GM13977 (cell line): ENCODE results near the gene APOBEC4.

Experiments
- DNase-seq: peaks from one replicate; pipeline ENCODE4 v3.0.0; 2012; ENCODE audit warnings: low spot score
- CTCF ChIP-seq: IDR thresholded peaks from 2 replicates; pipeline ENCODE4 v1.5.1; 2012; ENCODE audit warnings: mild to moderate bottlenecking, control low read depth; ENCODE audit not compliant: insufficient read depth; ENCODE audit errors: extremely low read depth, missing control alignments
- in situ Hi-C: fragments of 300-500 bp; cut with MboI; formaldehyde crosslinking; loops from one replicate; pipeline ENCODE4 v1.12.0; 2022; ENCODE audit warnings: low sequenced_read_pairs, low pct_unique_long_range_greater_than_20kb, mixed read lengths, inconsistent platforms; ENCODE audit not compliant: unreplicated experiment

Gene APOBEC4

GRCh38 chr1:183675883-183676585 lies 22.9 kb upstream of the APOBEC4 start:
- DNase-seq: no peak
- TF ChIP-seq CTCF: no peak
- in situ Hi-C loops: loop anchor here (10.0 kb wide), 1 partner anchor 249 kb away; no protein-coding TSS in a partner anchor

DNA sequence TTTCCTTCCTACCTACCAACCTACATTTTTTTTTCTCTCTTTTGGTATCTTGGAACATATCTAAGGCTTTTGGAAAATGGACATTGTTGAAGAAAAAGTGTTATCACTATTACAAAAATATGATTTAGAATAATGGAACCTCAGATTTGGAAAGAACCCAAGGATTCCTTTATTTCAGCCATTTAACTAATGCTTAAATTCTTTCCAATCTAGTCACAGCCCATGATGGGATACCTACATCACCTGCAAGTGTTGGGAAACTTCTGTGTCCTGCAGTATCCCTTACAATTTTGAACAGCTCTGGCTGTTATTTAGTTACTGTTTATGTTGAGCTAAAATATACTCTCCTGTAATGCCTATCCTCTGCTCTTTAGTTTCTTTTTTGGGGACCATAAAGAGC lies 22.3 kb upstream of the APOBEC4 start:
- no peak for DNase-seq
- in situ Hi-C loops: loop anchor here (10.0 kb wide), 1 partner anchor 249 kb away; no protein-coding TSS in a partner anchor
- no peak for TF ChIP-seq CTCF

- no peak for DNase-seq
- TF ChIP-seq CTCF: no peak
- in situ Hi-C loops: loop anchor here (10.0 kb wide), 1 partner anchor 250 kb away; no protein-coding TSS in a partner anchor
These were observed 21.8 kb upstream of the APOBEC4 start for GRCh38 chr1:183674886-183675285.

GRCh38 chr1:183674339-183674738 lies 21.2 kb upstream of the APOBEC4 start:
- DNase-seq: no peak
- in situ Hi-C loops: loop anchor here (10.0 kb wide), 1 partner anchor 250 kb away; no protein-coding TSS in a partner anchor
- no peak for TF ChIP-seq CTCF

GRCh38 chr1:183673605-183674323 lies 20.6 kb upstream of the APOBEC4 start:
- no peak for DNase-seq
- no peak for TF ChIP-seq CTCF
- in situ Hi-C loops: loop anchor here (10.0 kb wide), 1 partner anchor 251 kb away; no protein-coding TSS in a partner anchor

- in situ Hi-C loops: loop anchor here (10.0 kb wide), 1 partner anchor 255 kb away; no protein-coding TSS in a partner anchor
These were observed 17.1 kb upstream of the APOBEC4 start for GRCh38 chr1:183670169-183670568.

More at GRCh38 chr1:183670169-183670568, 17.1 kb upstream of the APOBEC4 start:
- TF ChIP-seq CTCF: no peak
- DNase-seq: no peak
